ENCODE measurements around the gene USP24. TPM values are rescaled to one million over a fixed set of nuclear protein-coding genes. Genes with fewer than 3 reads are reported as not detected.
A peak's percentile ranks its signal among the peaks of the same experiment; 100 is the strongest.

The USP24 gene
- total RNA-seq, 6 experiments from 2014 or later = 19.9 to 28.0 (median 21.9) TPM

GRCh38 chr1:55257958-55258357 is 42.8 kb upstream of the USP24 start:
- H3K4me3 ChIP-seq = no peak overlapping the region
- H3K27ac ChIP-seq = no peak overlapping the region
- no peaks in the 10 kb centered on the region for H3K27me3 ChIP-seq
- TF ChIP-seq POLR2A (IDR thresholded peaks at IDR 0.05) (no peak), CTCF (IDR thresholded peaks at IDR 0.05) (no peak)
- ATAC-seq (peak in 1 of 4 donors; percentile 24), DNase-seq (no peak)
- H3K36me3 ChIP-seq = no peaks in the 10 kb centered on the region
- peaks cover 0 to 5% (median 0%) of the 10 kb centered on the region in 4 donors for H3K4me1 ChIP-seq
- WGBS (ENCODE audit: insufficient coverage, low coverage, low lambda C conversion rate, missing lambda C conversion rate) = 20% methylated on average over 2 of the region's 3 CpGs
- intact Hi-C loops (cut with DNase I) = no loop called here
- no peaks in the 10 kb centered on the region for H3K9me3 ChIP-seq

GRCh38 chr1:55255901-55256300 is 40.7 kb upstream of the USP24 start:
- Histone ChIP-seq H3K9me3 (no peaks in the 10 kb centered on the region), H3K4me3 (no peak overlapping the region), H3K4me1 (peaks cover 0 to 6% (median 0%) of the 10 kb centered on the region in 4 donors), H3K36me3 (no peaks in the 10 kb centered on the region), H3K27me3 (no peaks in the 10 kb centered on the region), H3K27ac (no peak overlapping the region)
- WGBS (ENCODE audit: insufficient coverage, low coverage, low lambda C conversion rate, missing lambda C conversion rate) = 81% methylated on average over 3 of the region's 3 CpGs
- no peak for DNase-seq
- no peak for ATAC-seq
- TF ChIP-seq POLR2A (IDR thresholded peaks at IDR 0.05) (no peak), CTCF (IDR thresholded peaks at IDR 0.05) (no peak)
- intact Hi-C loops (cut with DNase I) = no loop called here

GRCh38 chr1:55252942-55253589 is 37.9 kb upstream of the USP24 start:
- Histone ChIP-seq H3K4me1 (peaks cover 0 to 6% (median 0%) of the 10 kb centered on the region in 4 donors), H3K27me3 (no peaks in the 10 kb centered on the region), H3K4me3 (no peak overlapping the region), H3K36me3 (no peaks in the 10 kb centered on the region), H3K9me3 (no peaks in the 10 kb centered on the region), H3K27ac (no peak overlapping the region)
- WGBS (ENCODE audit: insufficient coverage, low coverage, low lambda C conversion rate, missing lambda C conversion rate) = 35% methylated on average over 4 of the region's 8 CpGs
- intact Hi-C loops (cut with DNase I) = no loop called here
- ATAC-seq (peak in 3 of 4 donors; percentile 66 to 81 (median 80)), DNase-seq (peak in 2 of 3 donors; percentile 53 to 59)
- TF ChIP-seq POLR2A (IDR thresholded peaks at IDR 0.05) = no peak
- no peak for TF ChIP-seq CTCF (IDR thresholded peaks at IDR 0.05)

- Histone ChIP-seq H3K27me3 (no peaks in the 10 kb centered on the region), H3K27ac (no peak overlapping the region), H3K4me3 (no peak overlapping the region), H3K9me3 (no peaks in the 10 kb centered on the region), H3K36me3 (no peaks in the 10 kb centered on the region), H3K4me1 (peaks cover 0 to 6% (median 0%) of the 10 kb centered on the region in 4 donors)
- no peak for DNase-seq
- TF ChIP-seq POLR2A (IDR thresholded peaks at IDR 0.05) (no peak), CTCF (IDR thresholded peaks at IDR 0.05) (no peak)
- 72% methylated on average over 2 of the region's 4 CpGs for WGBS (ENCODE audit: insufficient coverage, low coverage, low lambda C conversion rate, missing lambda C conversion rate)
- intact Hi-C loops (cut with DNase I) = no loop called here
- no peak for ATAC-seq
Measured at GRCh38 chr1:55250399-55251075, 35.4 kb upstream of the USP24 start.
